Peyer's patch (tissue), 4 donors: ENCODE measurements around the gene AHSA1. TPM values are rescaled to one million over a fixed set of nuclear protein-coding genes. Genes with fewer than 3 reads are reported as not detected.

Experiments
- DNase-seq, 3 donors: peaks; one replicate each; pipeline ENCODE4 v3.0.0-alpha.2; 2017 to 2019
- H3K27ac ChIP-seq, 4 donors: fragments of 200-600 bp; sonication (generic); one replicate each; pipeline ENCODE4 v1.5.1; 2016 to 2019
- H3K27me3 ChIP-seq, 2 donors: fragments of 200-600 bp; sonication (generic); one replicate each; pipeline ENCODE4 v1.5.1; 2019
- H3K36me3 ChIP-seq, 3 donors: fragments of 200-600 bp; sonication (generic); one replicate each; pipeline ENCODE4 v1.5.1; 2016 to 2019
- H3K4me1 ChIP-seq, 4 donors: fragments of 200-600 bp; sonication (generic); one replicate each; pipeline ENCODE4 v1.5.1; 2016 to 2019
- H3K4me3 ChIP-seq, 4 donors: fragments of 200-600 bp; sonication (generic); 1 replicate in 3 of 4; 2 replicates in 1 of 4; pipeline ENCODE4 v1.5.1; 2016 to 2019; ENCODE audit warnings: mild to moderate bottlenecking in 1 of 4
- H3K9me3 ChIP-seq, 4 donors: fragments of 200-600 bp; sonication (generic); one replicate each; pipeline ENCODE4 v1.5.1; 2016 to 2019; ENCODE audit warnings: mild to moderate bottlenecking in 1 of 4
- POLR2A ChIP-seq, 2 donors: fragments of 450-650 bp; IDR thresholded peaks; one replicate each; pipeline ENCODE4 v1.5.1; 2017; ENCODE audit warnings: antibody characterized with exemption in 2 of 2, mild to moderate bottlenecking in 2 of 2, moderate library complexity in 2 of 2
- total RNA-seq, 4 donors: library from RNA; depleted of rRNA; stranded (reverse); fragments of >200 nt; gene quantifications; one replicate each; pipeline ENCODE4 v1.1.0, GENCODE V29; 2016
- TF ChIP-seq, protein P1 (sequence below), 6 experiments: fragments of 450-650 bp in 4 of 6; fragments of 200-600 bp in 2 of 6; sonication (generic) in 1 of 6; IDR thresholded peaks; one replicate each; pipeline ENCODE4 v1.5.1; 2017 to 2019; ENCODE audit warnings: antibody characterized with exemption in 6 of 6, mild to moderate bottlenecking in 3 of 6, moderate library complexity in 1 of 6

Gene AHSA1
- total RNA-seq, 4 donors from 2014 or later = 56.6 to 129 (median 80.9) TPM

- no peaks in the 10 kb centered on the region for H3K9me3 ChIP-seq
- no peaks in the 10 kb centered on the region for H3K4me1 ChIP-seq
- H3K4me3 ChIP-seq = no peak overlapping the region
- no peak overlapping the region for H3K27ac ChIP-seq
- no peak for DNase-seq
- TF ChIP-seq, protein P1, sequence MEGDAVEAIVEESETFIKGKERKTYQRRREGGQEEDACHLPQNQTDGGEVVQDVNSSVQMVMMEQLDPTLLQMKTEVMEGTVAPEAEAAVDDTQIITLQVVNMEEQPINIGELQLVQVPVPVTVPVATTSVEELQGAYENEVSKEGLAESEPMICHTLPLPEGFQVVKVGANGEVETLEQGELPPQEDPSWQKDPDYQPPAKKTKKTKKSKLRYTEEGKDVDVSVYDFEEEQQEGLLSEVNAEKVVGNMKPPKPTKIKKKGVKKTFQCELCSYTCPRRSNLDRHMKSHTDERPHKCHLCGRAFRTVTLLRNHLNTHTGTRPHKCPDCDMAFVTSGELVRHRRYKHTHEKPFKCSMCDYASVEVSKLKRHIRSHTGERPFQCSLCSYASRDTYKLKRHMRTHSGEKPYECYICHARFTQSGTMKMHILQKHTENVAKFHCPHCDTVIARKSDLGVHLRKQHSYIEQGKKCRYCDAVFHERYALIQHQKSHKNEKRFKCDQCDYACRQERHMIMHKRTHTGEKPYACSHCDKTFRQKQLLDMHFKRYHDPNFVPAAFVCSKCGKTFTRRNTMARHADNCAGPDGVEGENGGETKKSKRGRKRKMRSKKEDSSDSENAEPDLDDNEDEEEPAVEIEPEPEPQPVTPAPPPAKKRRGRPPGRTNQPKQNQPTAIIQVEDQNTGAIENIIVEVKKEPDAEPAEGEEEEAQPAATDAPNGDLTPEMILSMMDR (IDR thresholded peaks at IDR 0.05) = no peak
- TF ChIP-seq POLR2A (IDR thresholded peaks at IDR 0.05) = no peak
- H3K27me3 ChIP-seq = no peaks in the 10 kb centered on the region
- H3K36me3 ChIP-seq = peaks cover 0 to 94% (median 0%) of the 10 kb centered on the region in 3 donors
Measured at GRCh38 chr14:77442196-77442595, 15.7 kb upstream of the AHSA1 start.

DNA sequence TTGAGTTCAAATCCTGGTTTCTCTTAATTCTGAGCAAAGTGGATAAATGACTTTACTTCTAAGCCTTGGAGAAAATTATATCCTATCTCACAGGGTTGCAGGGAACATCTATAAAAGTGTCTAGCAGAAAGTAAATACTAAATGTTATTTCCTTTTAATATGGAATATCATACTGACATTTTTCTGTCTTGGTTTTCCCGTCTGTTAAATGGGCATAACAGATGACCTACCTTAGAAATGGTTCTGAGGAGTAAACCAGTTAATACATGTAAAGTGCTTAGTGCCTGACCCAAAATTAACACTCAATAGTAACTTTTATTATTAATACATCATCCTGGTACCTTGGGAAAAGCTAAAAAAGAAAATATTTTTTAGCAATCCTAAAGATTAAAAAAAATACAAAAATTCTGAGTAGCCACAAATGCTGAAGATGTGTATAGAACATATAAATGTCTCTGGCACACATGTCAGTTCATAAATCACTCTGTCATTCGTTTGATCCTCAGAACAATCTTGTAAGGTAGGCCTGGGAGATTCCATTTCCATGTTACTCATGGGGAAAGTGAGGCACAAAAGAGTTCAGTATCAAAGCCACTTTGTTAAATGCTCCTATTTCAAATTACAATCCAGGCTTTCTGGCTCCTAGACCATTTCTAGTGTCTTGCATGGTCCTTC lies 1.8 kb upstream of the AHSA1 start:
- TF ChIP-seq, protein P1 (IDR thresholded peaks at IDR 0.05) = no peak
- no peak for TF ChIP-seq POLR2A (IDR thresholded peaks at IDR 0.05)
- Histone ChIP-seq H3K27me3 (no peaks in the 10 kb centered on the region), H3K9me3 (no peaks in the 10 kb centered on the region), H3K36me3 (peaks cover 0 to 29% (median 0%) of the 10 kb centered on the region in 3 donors), H3K4me3 (peak overlapping the region in 2 of 4 donors; percentile 74 to 87), H3K4me1 (peaks cover 0 to 14% (median 8%) of the 10 kb centered on the region in 4 donors), H3K27ac (no peak overlapping the region)
- DNase-seq = no peak

GRCh38 chr14:77457115-77457521 lies 775 bp upstream of the AHSA1 start:
- Histone ChIP-seq H3K4me1 (peaks cover 0 to 14% (median 8%) of the 10 kb centered on the region in 4 donors), H3K27me3 (no peaks in the 10 kb centered on the region), H3K4me3 (peak overlapping the region; percentile 74 to 98 (median 86)), H3K9me3 (no peaks in the 10 kb centered on the region), H3K27ac (peak overlapping the region; percentile 87 to 96 (median 92)), H3K36me3 (peaks cover 0 to 33% (median 0%) of the 10 kb centered on the region in 3 donors)
- no peak for DNase-seq
- TF ChIP-seq, protein P1 (IDR thresholded peaks at IDR 0.05) = no peak
- TF ChIP-seq POLR2A (IDR thresholded peaks at IDR 0.05) = no peak

DNA sequence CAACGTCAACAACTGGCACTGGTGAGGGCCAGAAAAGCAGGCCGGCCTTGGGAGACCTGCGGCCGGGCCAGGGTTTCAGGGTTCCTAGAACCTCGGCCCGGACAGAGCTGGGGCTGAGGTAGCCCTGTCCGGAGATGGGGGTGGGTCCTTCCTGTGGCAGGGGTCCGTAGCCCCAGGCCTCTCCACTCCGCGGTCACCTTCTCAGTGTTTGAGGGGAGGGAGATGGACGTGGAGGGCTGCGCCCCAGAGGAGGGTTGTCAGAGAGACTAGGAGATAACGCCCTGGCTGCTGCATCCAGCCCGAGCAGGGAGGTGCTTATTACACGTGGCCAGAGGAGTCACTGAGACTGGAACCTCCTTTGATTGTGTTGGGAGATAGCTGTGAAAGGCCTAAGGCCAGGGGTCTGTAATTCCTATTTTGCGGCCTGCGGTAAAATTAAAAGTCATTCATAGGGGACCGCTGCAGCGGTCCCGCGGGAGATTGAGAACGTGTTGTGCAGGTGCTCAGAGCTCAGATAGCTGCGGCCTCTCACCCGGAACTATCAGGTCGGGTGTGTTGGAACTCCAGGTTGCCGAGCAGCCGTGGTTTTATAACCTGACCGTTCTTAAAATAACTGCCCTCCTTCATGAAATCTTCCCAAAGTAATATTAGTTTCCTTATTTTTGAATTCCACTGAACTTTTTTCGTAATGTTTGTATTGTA lies 507 bp downstream of the AHSA1 start:
- Histone ChIP-seq H3K27me3 (no peaks in the 10 kb centered on the region), H3K27ac (peak overlapping the region; percentile 87 to 96 (median 92)), H3K36me3 (peaks cover 0 to 38% (median 0%) of the 10 kb centered on the region in 3 donors), H3K4me1 (peaks cover 0 to 14% (median 8%) of the 10 kb centered on the region in 4 donors), H3K4me3 (peak overlapping the region; percentile 74 to 98 (median 86)), H3K9me3 (no peaks in the 10 kb centered on the region)
- TF ChIP-seq, protein P1 (IDR thresholded peaks at IDR 0.05) = no peak
- no peak for TF ChIP-seq POLR2A (IDR thresholded peaks at IDR 0.05)
- peak; percentile 44 to 62 (median 60) for DNase-seq

DNA sequence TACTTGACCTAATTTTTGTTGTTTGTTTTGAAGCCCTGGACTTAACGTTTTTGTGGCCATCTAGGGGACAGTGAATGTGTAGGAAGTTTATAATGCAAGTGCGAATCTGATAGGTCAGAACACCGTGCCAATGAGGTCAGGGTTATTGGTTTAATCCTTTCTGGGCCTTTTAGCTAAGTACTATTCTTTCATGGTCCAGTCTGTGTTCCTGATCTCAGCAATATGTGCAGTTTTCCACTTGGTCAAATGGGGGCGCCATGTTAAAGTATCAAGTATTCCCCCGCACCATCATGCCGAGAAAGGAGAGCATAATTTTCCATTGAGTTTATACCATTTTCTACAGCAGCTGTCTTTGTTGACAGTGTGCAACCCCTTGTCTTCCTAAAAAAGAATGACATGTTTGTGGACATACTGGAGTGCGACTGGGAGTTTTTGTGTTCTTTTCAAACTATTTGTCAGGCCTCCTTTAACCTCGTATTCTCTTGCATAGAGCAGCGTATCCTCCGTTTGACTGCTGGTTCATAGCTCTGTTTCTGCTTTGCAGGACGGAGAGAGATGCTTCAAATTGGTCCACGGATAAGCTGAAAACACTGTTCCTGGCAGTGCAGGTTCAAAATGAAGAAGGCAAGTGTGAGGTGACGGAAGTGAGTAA lies 1.3 kb downstream of the AHSA1 start:
- peak overlapping the region; percentile 74 to 98 (median 86) for H3K4me3 ChIP-seq
- peaks cover 0 to 46% (median 0%) of the 10 kb centered on the region in 3 donors for H3K36me3 ChIP-seq
- no peaks in the 10 kb centered on the region for H3K27me3 ChIP-seq
- H3K9me3 ChIP-seq = no peaks in the 10 kb centered on the region
- no peak for TF ChIP-seq POLR2A (IDR thresholded peaks at IDR 0.05)
- TF ChIP-seq, protein P1 (IDR thresholded peaks at IDR 0.05) = peak in 5 of 6 experiments; percentile 46 to 58 (median 54)
- no peak overlapping the region for H3K27ac ChIP-seq
- DNase-seq = peak in 2 of 3 donors; percentile 78 to 82
- peaks cover 0 to 14% (median 8%) of the 10 kb centered on the region in 4 donors for H3K4me1 ChIP-seq
